ENCODE measurements around the gene VWA3B.
"Not testable (repeated sequence)": the region's sequence is repeated elsewhere in the genome, so short reads cannot be mapped to it uniquely, and the experiment has no call there.

VWA3B gene

DNA sequence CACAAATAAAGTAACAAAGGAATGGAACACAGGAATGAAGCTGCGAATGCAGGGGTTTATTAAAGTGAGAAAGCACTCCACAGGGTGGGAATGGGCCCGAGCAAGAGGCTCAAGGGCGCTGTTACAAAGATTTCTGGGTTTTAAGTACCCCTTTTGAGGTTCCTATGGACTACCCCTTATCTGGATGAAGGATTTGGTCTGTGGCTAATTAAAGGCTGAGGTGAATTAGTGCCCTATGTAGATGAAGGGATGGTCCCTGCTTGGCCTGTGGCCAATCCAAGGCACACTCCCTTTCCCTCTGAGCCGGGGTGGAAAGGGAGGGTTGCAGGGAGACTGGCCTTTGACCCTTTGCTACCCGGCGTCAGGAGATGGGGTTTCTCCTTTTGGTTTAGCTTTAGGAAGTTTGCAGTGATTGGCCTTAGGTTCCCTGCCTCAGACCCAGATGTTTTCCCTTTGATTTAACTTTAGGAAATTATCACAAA is 211.8 kb downstream of the VWA3B start:
- DNase-seq (ENCODE audit: low read depth): no peak

DNA sequence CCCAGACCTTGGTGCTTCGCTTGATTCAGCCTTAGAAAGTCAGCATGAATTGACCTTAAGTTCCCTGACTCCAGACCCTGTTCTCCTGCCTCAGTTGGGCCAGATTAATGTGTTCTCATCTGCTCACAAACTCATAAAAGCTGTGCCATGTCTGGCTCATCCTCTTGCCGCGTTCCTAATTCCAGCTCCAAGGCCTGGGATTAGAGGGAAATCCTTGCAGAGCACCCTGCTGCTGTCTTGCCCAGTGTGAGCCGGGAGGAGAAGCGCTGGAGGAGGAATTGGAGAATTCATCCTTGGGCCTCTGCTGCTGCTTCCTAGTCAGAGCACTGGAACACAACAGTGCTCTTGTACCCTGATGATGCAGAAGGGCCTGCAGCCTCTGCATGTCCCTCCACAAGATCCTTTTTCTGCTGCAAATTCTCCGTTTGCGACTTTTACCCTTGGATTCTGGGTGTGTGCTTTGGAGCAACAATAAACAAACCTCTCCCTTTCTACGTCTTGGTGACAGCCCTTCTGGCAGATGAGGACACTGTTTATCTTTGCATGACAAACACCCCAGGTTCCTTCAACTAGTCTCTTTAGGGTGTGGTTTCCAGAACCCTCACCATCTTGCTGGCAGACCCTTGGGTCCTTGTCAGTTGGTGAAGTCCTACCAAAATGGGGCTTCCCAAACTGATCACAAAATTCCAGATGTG is 212.4 kb downstream of the VWA3B start:
- no peak for DNase-seq (ENCODE audit: low read depth)

DNA sequence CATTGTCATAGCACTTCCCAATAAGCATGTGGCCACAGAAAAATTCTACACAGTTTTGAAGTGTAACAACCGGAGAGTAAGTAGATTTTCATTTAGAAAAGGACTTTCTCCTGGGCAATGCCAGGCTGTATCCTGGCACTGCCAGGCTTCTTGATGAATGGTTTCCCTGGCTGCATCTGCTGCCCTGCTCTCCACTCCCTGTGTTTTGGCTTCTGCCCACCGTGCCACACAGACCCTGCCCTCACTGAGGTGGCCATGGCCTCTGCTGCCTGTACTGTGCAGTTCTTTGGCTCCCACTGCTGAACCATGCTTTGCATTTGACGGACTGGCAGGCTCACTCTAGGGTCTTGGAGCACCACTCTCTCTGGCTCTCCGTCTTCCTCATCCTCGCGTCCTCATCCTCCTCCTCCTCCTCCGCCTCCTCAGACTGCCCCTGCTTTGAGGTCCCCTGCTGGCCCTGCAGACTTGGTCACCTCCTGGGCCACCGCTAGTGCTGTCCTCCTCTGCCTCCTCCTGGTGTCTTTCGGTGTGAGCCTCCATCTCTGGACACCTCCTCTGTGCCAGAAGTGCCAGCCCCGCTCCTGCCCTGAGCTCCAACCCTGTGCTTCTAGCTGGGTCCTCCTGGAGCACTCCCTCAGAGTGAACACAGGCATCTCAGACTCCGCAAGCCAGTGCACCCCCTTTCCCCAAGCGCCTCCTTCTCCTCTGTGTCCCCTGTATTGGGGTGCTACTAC is 213.3 kb downstream of the VWA3B start:
- DNase-seq (ENCODE audit: low read depth): no peak

DNA sequence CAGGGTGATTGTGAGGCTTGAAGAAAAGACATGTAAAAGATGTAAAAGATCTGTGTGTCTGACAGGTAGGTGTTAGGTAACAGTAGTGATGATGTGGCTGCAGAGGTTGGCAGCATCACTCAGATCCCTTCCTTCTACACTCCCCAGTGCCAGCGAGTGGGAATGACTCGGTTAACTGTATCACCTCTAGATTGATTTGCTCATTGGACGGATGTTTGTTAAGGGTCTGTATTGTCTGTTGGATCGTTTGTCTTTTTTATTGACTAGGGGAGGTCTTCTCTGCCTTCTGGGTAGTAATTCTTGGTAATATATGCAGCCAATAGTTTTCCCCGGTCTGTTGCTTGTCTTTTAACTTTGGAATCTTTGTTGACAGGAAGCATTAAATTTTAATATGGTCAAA is 214.5 kb downstream of the VWA3B start:
- no peak for DNase-seq (ENCODE audit: low read depth)

DNA sequence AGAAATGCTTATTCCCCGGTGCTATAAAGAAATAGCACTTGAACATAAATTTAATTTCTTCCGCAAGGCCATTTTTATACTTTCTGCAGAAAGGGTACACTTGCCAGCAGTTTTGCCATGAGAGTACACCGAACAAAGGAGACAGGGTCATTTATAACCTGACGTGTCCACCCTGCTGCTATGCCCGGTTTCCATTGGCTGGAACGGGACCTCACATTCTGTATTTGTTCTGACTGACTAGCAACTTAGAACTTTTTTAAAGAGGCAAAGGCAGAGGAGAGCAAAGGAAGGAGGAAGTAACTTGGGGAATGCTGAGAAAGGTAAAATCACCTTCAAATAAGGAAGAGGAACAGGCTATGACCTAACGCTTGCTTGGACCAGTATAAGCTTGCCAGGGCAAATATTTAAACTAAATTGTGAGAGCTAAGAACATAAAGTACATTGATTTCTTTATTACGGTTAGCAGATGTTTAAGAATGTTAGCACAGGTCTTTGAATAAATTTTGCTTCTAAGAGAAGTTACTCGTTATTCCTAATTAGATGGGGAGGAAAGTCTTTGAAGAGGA is 220.2 kb downstream of the VWA3B start:
- DNase-seq (ENCODE audit: low read depth): not testable (repeated sequence)

DNA sequence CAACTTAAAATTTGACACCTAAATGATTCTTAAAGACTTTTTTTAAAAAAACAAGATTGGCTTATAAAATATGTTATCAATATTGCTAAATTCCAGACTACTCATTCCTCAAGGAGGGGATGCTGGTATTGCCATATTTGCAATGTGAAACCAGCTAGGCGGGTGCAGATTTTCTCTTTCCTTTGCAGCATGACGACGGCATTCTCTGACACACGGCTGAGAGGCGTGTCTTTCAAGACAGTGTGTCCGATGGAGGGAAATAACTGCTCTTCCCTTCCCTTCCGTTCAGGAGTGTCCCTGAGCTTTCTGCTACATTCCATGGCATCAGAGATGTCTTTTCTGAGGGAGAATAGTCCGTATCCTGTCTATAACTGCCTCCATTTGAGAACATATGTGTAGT is 221.1 kb downstream of the VWA3B start:
- no peak for DNase-seq (ENCODE audit: low read depth)

DNA sequence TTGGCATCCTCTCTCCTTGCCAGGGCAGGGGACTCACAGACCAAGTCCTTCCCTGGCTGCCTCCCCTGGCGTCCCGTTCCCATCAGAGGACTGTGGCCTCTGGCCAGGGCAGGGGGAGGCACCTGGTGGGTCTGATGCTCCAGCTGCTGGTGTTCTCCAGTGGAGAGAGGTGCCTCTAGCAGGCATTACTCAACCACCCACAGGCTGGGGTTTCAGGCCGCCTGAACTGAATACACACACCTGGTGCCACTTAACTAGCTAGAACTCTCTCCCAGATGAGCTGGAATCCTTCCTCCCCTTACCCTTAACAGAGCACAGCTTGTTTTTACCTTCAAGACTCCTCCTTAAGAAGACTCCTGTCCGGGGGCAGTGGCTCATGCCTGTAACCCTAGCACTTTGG is 221.6 kb downstream of the VWA3B start:
- no peak for DNase-seq (ENCODE audit: low read depth)

DNA sequence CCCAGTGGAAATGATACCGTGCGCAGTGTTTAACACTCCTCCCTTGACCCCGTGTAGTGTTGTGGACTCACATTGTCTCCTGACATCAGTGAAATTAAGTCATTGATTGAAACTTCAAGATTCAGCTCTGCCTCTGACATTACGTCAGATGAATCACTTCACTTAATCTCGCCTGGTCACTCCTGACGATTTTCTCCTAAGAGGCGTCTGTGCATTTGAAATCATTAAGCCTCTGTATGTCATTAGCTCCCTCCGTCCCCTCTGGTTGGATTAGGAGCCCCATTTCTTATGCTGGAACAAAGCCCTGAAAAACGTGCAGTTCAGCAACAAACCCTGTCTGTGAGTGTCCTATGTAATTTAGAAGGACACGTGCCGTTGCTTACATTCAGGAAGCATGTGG is 222.6 kb downstream of the VWA3B start:
- DNase-seq (ENCODE audit: low read depth): no peak

DNA sequence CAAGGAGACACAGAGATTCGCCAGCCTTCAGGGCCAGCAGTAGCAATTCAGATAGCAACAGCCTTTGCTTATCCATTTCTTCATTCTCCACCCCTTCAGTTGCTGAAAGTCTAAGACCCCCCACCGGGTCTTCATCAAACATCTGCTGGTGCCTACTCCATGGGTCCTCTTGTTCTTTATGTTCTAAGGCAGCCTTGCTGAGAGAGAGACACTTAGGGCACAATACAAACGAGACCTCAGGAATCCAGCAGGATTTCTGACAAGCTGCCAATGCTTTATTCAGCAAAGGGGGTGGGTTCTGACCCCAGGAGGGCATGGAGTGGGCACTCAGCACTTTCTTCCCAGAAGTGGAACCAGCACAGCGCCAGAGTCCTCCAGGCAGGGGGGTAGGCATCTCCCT is 223.0 kb downstream of the VWA3B start:
- DNase-seq (ENCODE audit: low read depth): no peak

DNA sequence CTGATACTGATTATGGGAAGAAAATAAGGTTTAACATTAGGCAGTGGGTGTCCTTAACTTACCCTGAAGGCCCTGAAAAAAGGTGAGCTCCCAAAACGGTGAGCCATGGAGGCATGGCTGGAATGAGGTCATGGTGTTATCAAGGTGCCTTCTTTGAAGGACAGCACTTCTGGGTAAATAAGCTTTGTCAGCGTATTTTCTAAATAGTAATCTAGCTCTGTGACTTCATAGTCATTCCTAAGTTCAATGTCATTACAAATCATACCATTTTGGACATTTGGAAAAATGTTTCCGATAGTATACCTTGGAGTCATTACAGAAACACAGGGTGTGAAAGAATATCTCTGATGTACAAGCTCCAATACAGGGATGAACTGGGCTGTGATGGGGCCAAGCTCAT is 224.1 kb downstream of the VWA3B start:
- no peak for DNase-seq (ENCODE audit: low read depth)

DNA sequence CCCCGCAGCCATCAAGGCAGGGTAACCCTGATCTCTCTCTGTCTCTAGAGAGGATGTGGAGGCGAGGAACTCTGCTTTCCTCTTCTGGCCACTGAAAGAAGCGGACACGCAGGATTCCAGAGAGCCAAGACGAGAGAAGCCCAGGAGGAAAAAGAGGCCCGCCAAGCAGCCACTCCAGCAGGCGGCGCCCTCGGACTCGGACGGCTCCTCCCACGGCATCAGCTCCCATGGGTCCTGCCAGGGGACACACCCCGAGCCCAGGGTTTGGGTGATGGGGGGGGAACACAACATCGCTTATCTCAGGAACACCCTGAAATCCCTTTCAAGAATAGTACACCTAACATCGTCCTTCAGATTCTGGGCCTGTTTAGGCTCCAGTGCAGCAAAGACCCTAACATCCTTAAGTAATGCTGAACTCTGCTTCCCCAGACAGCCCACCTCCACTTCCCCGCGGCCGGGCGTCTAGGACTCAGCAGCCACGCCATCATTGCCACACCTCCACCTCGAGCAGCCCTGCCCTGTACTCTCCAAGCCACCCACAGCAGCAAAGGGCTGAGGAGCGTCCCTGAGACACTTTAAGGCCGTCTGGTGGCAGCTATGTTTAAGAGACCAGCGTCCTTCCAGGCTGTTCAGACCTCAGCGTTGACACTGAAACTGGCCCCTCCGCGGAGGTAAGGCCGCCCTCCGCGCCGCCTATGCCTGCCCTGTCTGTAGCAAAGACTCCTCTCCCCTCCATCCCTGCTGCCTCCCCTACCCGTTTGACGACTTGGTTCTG is 225.0 kb downstream of the VWA3B start:
- DNase-seq (ENCODE audit: low read depth): no peak

DNA sequence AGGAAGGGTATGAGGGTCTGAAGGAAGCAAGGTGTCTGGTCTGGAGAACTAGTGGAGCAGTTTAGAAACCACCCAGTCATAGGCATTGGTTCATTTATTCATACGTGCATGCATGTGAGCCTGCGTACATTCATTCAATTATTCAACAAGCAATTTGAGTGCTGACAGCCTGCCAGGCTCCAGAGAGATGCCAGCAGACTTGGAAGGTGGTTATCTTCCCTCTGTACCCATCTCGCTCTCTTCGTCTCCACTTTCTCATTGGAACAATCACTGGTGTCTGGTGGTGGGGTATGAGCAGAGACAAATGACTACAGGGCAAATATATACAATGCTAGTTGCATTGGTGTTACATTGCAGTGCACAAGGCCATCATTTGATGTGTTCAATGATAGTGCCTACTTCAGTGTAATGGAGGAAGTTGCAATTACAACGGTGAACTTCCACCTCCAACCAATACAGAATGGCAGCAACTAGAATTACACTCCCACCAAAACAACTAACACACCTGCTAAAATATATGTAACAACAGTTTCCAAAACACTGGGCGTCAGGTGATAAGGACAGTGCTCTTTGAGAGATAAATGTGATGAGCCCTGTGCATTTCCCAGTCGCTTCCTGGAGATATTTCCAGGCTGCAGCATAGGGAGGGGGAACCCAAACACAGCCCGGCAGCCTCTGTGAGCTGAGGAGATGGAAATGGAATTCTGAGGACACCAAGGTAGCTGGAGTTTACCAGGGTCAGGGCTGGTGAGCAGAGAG is 226.7 kb downstream of the VWA3B start:
- no peak for DNase-seq (ENCODE audit: low read depth)

DNA sequence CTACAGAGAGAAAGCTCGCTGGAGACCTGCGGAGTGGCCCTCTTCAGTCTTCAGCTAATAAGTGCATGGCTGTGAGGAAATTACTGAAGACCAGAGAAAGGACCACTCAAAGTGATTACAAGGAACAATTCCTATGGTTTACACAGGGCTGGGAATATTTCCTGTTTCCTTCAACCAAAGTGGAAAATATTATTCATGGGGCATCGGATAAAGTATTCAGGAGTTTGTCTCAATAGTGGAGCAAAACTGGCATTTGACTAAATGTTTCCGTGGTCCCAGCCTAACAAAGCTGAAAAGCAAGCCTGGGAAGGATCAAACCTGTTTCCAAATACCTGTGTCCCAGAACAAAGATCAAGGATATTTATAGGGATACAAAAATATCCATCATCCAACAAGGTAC is 227.3 kb downstream of the VWA3B start:
- DNase-seq (ENCODE audit: low read depth): no peak

DNA sequence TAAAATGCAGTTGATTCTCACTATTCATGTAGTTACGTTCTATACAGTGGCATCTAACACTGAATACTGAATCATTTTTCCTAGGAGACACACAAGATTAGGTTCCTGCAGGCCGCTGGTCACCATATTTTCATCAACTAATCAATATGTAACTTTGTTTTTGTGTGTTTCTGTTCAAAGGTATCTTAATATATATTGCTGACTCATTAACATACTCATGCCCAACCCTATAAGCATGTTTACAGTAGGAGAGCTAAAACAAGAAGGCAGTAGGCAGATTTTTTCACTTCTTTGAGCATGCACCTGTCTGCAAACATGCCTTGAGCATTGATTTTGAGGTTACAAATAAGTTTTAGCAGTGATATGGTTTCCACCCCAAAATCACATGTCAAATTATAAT is 229.0 kb downstream of the VWA3B start:
- DNase-seq (ENCODE audit: low read depth): no peak

DNA sequence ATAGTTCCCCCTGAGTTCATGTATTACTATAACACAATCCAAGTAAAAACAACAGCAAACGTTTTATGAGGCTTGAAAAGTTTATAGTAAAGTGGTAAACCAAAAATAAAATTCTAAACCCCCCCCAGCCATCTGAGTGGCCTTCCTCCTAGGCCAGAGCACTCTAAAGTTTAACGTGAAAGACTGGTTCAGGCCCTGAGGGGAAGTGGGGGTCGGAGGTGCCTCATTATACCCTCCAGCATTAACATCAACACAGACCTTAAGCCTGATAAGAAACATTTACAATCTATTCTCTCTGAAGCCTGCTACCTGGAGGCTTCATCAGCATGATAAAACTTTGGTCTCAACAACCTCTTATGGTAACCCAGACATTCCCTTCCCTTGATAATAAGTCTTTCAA is 230.2 kb downstream of the VWA3B start:
- no peak for DNase-seq (ENCODE audit: low read depth)

DNA sequence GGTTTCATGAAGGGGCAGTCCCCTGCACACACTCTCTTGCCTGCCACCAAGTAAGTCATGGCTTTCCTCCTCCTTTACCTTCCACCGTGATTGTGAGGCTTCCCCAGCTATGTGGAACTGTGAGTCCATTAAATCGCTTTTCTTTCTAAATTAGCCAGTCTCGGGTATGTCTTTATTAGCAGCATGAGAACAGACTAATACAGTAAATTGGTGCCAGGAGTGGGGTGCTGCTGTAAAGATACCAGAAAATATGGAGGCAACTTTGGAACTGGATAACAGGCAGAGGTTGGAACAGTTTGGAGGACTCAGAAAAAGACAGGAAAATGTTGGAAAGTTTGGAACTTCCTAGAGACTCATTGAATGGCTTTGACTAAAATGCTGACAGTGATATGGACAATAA is 233.2 kb downstream of the VWA3B start:
- DNase-seq (ENCODE audit: low read depth): not testable (repeated sequence)

DNA sequence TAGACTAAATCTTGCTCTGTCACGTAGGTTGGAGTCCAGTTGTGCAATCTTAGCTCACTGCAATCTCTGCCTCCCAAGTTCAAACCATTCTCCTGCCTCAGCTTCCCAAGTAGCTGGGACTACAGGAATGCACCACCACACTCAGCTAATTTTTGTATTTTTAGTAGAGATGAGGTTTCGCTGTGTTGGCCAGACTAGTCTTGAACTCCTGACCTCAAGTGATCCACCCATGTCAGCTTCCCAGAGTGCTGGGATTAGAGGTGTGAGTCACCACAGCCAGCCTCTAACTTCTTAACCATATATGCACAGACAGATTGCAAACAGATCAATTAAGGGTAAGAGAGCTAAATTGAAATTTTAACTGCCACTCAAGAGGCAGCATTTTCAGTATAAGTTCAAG is 237.2 kb downstream of the VWA3B start:
- DNase-seq (ENCODE audit: low read depth): peak; percentile 27

DNA sequence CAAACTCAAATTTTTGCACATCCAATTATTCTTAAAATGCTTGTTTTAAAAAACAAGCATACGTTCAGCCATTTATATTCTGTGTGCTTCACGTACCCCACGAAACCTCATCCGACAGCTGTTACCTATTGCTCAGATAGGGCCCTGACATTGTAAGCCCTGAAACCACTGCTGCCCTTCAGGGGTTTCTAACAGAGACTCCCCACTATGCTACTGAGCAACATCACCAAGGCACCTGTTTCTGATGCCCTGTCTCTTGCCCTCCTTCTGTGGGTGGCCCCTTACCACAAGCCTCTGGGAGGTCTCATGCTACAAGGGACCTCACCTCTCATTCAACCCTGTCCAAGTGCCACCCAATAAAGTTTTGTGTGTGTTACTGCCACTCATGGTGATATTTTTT is 240.8 kb downstream of the VWA3B start:
- DNase-seq (ENCODE audit: low read depth): no peak

DNA sequence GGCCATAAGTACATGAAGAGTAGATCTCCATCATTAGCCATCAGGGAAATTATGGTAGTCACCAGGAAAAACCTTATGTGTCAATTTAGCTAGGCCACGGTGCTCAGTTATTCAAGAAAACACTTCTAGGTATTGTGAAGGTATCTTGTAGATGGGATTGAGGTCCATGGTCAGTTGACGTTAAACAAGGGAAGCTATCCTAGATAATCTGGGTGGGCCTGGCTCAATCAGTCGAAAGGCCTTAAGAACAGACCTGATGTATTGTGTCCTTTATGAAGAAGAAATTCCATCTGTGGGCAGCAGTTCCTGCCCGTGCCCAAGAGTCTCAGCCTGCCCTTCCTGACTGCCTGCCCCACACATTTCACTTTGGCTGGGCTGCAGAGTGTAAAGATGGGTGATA is 242.6 kb downstream of the VWA3B start:
- DNase-seq (ENCODE audit: low read depth): no peak

DNA sequence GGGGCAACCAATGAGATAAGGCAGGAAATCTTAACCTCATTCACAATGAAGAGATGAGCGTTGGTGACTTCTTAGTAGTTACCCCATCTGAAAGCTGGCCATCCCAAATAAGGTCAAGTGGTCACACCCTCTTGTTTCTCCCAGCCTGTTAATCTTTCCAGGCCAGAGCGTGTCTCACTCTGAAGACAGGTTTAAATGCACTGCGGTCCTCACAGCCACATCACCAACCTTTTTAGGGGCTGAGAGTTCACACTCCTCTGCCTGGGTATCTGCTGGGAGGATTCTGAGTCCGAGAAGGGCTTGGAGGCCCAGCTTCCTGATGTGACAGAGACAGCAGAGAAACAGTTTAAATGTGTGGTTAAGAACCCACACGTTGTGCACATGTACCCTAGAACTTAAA is 246.0 kb downstream of the VWA3B start:
- DNase-seq (ENCODE audit: low read depth): no peak

DNA sequence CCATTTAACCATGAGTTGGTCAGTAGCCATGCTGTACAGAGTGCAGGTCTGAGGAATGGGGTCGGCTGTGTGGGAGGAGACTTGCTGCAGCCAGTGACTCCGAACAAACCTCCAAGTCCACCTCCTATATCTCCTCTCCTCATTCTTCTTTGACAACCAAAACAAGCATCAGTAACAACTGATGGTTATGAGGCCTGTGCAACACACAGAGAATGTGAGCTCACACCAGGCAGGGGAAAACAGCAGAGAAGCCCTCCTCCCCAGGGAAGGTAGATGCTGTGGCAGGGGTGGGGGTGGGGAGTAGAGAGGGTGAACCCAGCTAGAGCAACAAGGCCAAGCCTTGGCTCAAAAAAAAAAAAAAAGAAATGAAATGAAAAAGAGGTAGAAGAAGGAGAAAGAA is 247.0 kb downstream of the VWA3B start:
- DNase-seq (ENCODE audit: low read depth): peak; percentile 22
